Measurements from ENCODE around the gene ABCG2.

ABCG2 gene

DNA sequence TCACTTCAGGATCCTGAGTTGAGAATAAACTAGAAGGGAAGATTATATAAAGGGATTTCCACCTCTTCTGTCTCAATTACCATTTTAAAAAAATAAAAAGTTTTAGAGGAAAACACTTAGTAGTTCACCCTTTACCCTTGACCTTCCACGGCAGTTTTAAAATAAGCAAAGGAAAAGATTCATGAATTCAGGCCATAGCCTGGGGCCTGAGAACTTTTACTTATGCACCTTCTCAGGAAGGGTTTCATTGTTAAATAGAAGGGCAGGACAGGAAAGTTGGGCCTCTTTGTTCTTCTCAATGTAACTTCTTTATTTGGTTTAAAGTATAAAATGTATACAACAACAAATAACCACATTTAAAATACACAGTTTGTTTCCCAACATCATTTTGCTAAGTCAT is 96.1 kb downstream of the ABCG2 start:
- peaks cover 82% of the 10 kb centered on the region for H3K36me3 ChIP-seq (ENCODE audit: insufficient read depth, low read depth, low read length)

DNA sequence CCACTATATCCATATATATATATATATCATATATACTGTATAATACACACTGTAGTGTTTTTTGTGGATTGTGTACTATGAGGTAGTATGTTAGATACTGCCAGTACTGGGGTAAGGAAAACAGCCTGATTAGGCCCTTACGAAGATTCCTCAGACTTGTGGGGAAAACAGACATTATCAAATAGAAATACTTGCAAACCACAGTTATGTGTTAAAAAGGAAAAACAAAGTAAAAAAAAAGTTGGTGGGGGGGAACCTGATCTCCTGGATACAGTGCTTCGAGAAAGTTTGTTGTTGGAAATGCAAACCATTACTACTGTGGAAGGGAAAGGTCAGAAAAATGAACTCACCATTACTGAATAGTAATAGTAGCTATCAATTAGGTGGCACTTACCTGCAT is 98.0 kb downstream of the ABCG2 start:
- Histone ChIP-seq H3K4me1 (ENCODE audit: insufficient read depth, low read length) (no peaks in the 10 kb centered on the region), H3K27me3 (ENCODE audit: insufficient read depth, low read length) (no peaks in the 10 kb centered on the region), H3K9me3 (ENCODE audit: insufficient read depth, low read depth, low read length) (no peaks in the 10 kb centered on the region), H3K9ac (ENCODE audit: low read depth, low read length) (no peak overlapping the region), H3K4me3 (ENCODE audit: low read length) (no peak overlapping the region), H3K27ac (ENCODE audit: low read length) (no peak overlapping the region), H3K36me3 (ENCODE audit: insufficient read depth, low read depth, low read length) (peaks cover 80% of the 10 kb centered on the region)

More for the DNA sequence above, 96.1 kb downstream of the ABCG2 start:
- Histone ChIP-seq H3K27me3 (ENCODE audit: insufficient read depth, low read length) (no peaks in the 10 kb centered on the region), H3K4me1 (ENCODE audit: insufficient read depth, low read length) (no peaks in the 10 kb centered on the region), H3K27ac (ENCODE audit: low read length) (no peak overlapping the region), H3K9me3 (ENCODE audit: insufficient read depth, low read depth, low read length) (no peaks in the 10 kb centered on the region), H3K4me3 (ENCODE audit: low read length) (no peak overlapping the region), H3K9ac (ENCODE audit: low read depth, low read length) (no peak overlapping the region)

GRCh38 chr4:88059766-88060165 is 98.7 kb downstream of the ABCG2 start:
- Histone ChIP-seq H3K27ac (ENCODE audit: low read length) (no peak overlapping the region), H3K9me3 (ENCODE audit: insufficient read depth, low read depth, low read length) (no peaks in the 10 kb centered on the region), H3K36me3 (ENCODE audit: insufficient read depth, low read depth, low read length) (peaks cover 80% of the 10 kb centered on the region), H3K9ac (ENCODE audit: low read depth, low read length) (no peak overlapping the region), H3K4me3 (ENCODE audit: low read length) (no peak overlapping the region), H3K27me3 (ENCODE audit: insufficient read depth, low read length) (no peaks in the 10 kb centered on the region), H3K4me1 (ENCODE audit: insufficient read depth, low read length) (no peaks in the 10 kb centered on the region)

- Histone ChIP-seq H3K36me3 (ENCODE audit: insufficient read depth, low read depth, low read length) (peaks cover 71% of the 10 kb centered on the region), H3K9ac (ENCODE audit: low read depth, low read length) (no peak overlapping the region), H3K27ac (ENCODE audit: low read length) (no peak overlapping the region), H3K9me3 (ENCODE audit: insufficient read depth, low read depth, low read length) (no peaks in the 10 kb centered on the region), H3K4me1 (ENCODE audit: insufficient read depth, low read length) (no peaks in the 10 kb centered on the region), H3K4me3 (ENCODE audit: low read length) (no peak overlapping the region), H3K27me3 (ENCODE audit: insufficient read depth, low read length) (no peaks in the 10 kb centered on the region)
These were observed 100.1 kb downstream of the ABCG2 start for GRCh38 chr4:88058295-88058694.

DNA sequence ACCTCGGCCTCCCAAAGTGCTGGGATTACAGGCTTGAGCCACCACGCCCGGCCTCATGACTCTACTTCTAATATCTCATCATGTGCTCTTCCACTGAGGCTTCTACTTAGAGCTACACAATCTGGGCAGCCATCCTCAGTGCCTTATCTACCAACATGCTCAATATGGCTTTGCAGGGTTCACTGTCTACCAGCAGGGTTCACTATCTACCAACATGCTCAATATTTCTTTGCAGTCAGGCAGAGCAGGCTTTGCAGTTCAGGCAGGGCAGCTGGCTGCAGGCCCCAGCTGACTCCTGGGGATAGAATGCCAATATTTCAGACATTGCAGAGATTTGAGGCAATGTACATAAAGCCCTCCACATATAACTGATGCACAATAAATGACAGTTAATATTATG is 103.5 kb downstream of the ABCG2 start:
- no peaks in the 10 kb centered on the region for H3K27me3 ChIP-seq (ENCODE audit: insufficient read depth, low read length)
- no peak overlapping the region for H3K4me3 ChIP-seq (ENCODE audit: low read length)
- no peaks in the 10 kb centered on the region for H3K9me3 ChIP-seq (ENCODE audit: insufficient read depth, low read depth, low read length)
- no peaks in the 10 kb centered on the region for H3K4me1 ChIP-seq (ENCODE audit: insufficient read depth, low read length)
- H3K9ac ChIP-seq (ENCODE audit: low read depth, low read length): no peak overlapping the region
- H3K36me3 ChIP-seq (ENCODE audit: insufficient read depth, low read depth, low read length): peaks cover 85% of the 10 kb centered on the region
- no peak overlapping the region for H3K27ac ChIP-seq (ENCODE audit: low read length)

- Histone ChIP-seq H3K9ac (ENCODE audit: low read depth, low read length) (no peak overlapping the region), H3K4me3 (ENCODE audit: low read length) (no peak overlapping the region), H3K27me3 (ENCODE audit: insufficient read depth, low read length) (no peaks in the 10 kb centered on the region), H3K27ac (ENCODE audit: low read length) (no peak overlapping the region), H3K4me1 (ENCODE audit: insufficient read depth, low read length) (no peaks in the 10 kb centered on the region), H3K9me3 (ENCODE audit: insufficient read depth, low read depth, low read length) (no peaks in the 10 kb centered on the region), H3K36me3 (ENCODE audit: insufficient read depth, low read depth, low read length) (peaks cover 84% of the 10 kb centered on the region)
These were observed 104.2 kb downstream of the ABCG2 start for GRCh38 chr4:88054229-88054628.

GRCh38 chr4:88045021-88045420 is 113.4 kb downstream of the ABCG2 start:
- H3K36me3 ChIP-seq (ENCODE audit: insufficient read depth, low read depth, low read length): peaks cover 97% of the 10 kb centered on the region
- no peaks in the 10 kb centered on the region for H3K9me3 ChIP-seq (ENCODE audit: insufficient read depth, low read depth, low read length)
- H3K27ac ChIP-seq (ENCODE audit: low read length): no peak overlapping the region
- H3K4me3 ChIP-seq (ENCODE audit: low read length): no peak overlapping the region
- H3K4me1 ChIP-seq (ENCODE audit: insufficient read depth, low read length): no peaks in the 10 kb centered on the region
- H3K27me3 ChIP-seq (ENCODE audit: insufficient read depth, low read length): no peaks in the 10 kb centered on the region
- no peak overlapping the region for H3K9ac ChIP-seq (ENCODE audit: low read depth, low read length)

- H3K27ac ChIP-seq (ENCODE audit: low read length): no peak overlapping the region
- no peak overlapping the region for H3K9ac ChIP-seq (ENCODE audit: low read depth, low read length)
- H3K9me3 ChIP-seq (ENCODE audit: insufficient read depth, low read depth, low read length): no peaks in the 10 kb centered on the region
- no peak overlapping the region for H3K4me3 ChIP-seq (ENCODE audit: low read length)
- H3K27me3 ChIP-seq (ENCODE audit: insufficient read depth, low read length): no peaks in the 10 kb centered on the region
- H3K4me1 ChIP-seq (ENCODE audit: insufficient read depth, low read length): no peaks in the 10 kb centered on the region
- H3K36me3 ChIP-seq (ENCODE audit: insufficient read depth, low read depth, low read length): peaks cover 99% of the 10 kb centered on the region
These were observed 114.7 kb downstream of the ABCG2 start for GRCh38 chr4:88043586-88044340.

GRCh38 chr4:88043001-88043400 is 115.4 kb downstream of the ABCG2 start:
- H3K36me3 ChIP-seq (ENCODE audit: insufficient read depth, low read depth, low read length): peaks cover 99% of the 10 kb centered on the region
- H3K27me3 ChIP-seq (ENCODE audit: insufficient read depth, low read length): no peaks in the 10 kb centered on the region
- no peaks in the 10 kb centered on the region for H3K9me3 ChIP-seq (ENCODE audit: insufficient read depth, low read depth, low read length)
- no peak overlapping the region for H3K27ac ChIP-seq (ENCODE audit: low read length)
- H3K9ac ChIP-seq (ENCODE audit: low read depth, low read length): no peak overlapping the region
- H3K4me3 ChIP-seq (ENCODE audit: low read length): no peak overlapping the region
- no peaks in the 10 kb centered on the region for H3K4me1 ChIP-seq (ENCODE audit: insufficient read depth, low read length)

DNA sequence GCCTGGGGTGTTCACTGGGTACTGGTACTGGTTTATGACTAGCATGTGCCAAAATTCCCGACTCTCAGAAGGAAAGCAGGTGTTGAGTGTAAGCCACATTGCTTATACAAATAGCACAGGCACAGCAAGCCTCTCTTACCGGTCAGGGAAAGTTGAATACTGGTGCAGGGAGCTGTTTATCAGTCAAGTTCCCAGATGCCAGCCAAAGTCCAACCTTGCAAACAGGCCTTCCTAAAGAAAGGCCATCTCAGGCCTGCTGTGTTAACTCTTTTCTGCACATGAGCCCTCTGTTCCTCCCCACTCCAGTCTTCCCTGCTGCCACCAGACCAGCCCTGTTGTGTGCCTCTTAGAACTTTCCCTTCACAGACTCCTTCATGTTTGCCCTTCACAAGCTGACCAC is 116.8 kb downstream of the ABCG2 start:
- Histone ChIP-seq H3K4me3 (ENCODE audit: low read length) (no peak overlapping the region), H3K9ac (ENCODE audit: low read depth, low read length) (no peak overlapping the region), H3K27ac (ENCODE audit: low read length) (no peak overlapping the region), H3K36me3 (ENCODE audit: insufficient read depth, low read depth, low read length) (peaks cover 100% of the 10 kb centered on the region), H3K9me3 (ENCODE audit: insufficient read depth, low read depth, low read length) (no peaks in the 10 kb centered on the region), H3K27me3 (ENCODE audit: insufficient read depth, low read length) (no peaks in the 10 kb centered on the region), H3K4me1 (ENCODE audit: insufficient read depth, low read length) (no peaks in the 10 kb centered on the region)

- H3K4me1 ChIP-seq (ENCODE audit: insufficient read depth, low read length): no peaks in the 10 kb centered on the region
- H3K4me3 ChIP-seq (ENCODE audit: low read length): no peak overlapping the region
- H3K27ac ChIP-seq (ENCODE audit: low read length): no peak overlapping the region
- peaks cover 100% of the 10 kb centered on the region for H3K36me3 ChIP-seq (ENCODE audit: insufficient read depth, low read depth, low read length)
- no peaks in the 10 kb centered on the region for H3K27me3 ChIP-seq (ENCODE audit: insufficient read depth, low read length)
- H3K9me3 ChIP-seq (ENCODE audit: insufficient read depth, low read depth, low read length): no peaks in the 10 kb centered on the region
- no peak overlapping the region for H3K9ac ChIP-seq (ENCODE audit: low read depth, low read length)
These were observed 117.7 kb downstream of the ABCG2 start for GRCh38 chr4:88040707-88041106.

Measured in iPS-20b (cell line).